Small intestine (tissue), 7 donors: ENCODE data around the gene PHACTR3. TPM values are rescaled to one million over a fixed set of nuclear protein-coding genes. Genes with fewer than 3 reads are reported as not detected.

Experiments
- DNase-seq, 2 donors: peaks; one replicate each; pipeline versions ENCODE4 v3.0.0 to v3.0.0-alpha.2; 2013
- FAIRE-seq: peaks from 2 replicates; lab custom pipeline; 2012; peaks lifted over from hg19 to GRCh38; lab: Jason Lieb, UNC
- H3K27ac ChIP-seq, 3 donors: one replicate each; pipeline ENCODE4 v1.5.1; 2013; ENCODE audit warnings: low read length in 2 of 3, mild to moderate bottlenecking in 2 of 3, control low read depth in 1 of 3, inconsistent platforms in 1 of 3, low read depth in 1 of 3, moderate library complexity in 1 of 3
- H3K27me3 ChIP-seq, 3 donors: one replicate each; pipeline ENCODE4 v1.6.1; 2013; ENCODE audit warnings: low read length in 3 of 3, inconsistent platforms in 1 of 3; ENCODE audit not compliant: control insufficient read depth in 3 of 3, insufficient read depth in 3 of 3
- H3K36me3 ChIP-seq, 3 donors: one replicate each; pipeline ENCODE4 v1.6.1; 2013; ENCODE audit warnings: low read length in 3 of 3, inconsistent platforms in 1 of 3, low read depth in 1 of 3, mild to moderate bottlenecking in 1 of 3, moderate library complexity in 1 of 3; ENCODE audit not compliant: control insufficient read depth in 3 of 3, insufficient read depth in 2 of 3
- H3K4me1 ChIP-seq, 3 donors: one replicate each; pipeline ENCODE4 v1.6.1; 2013; ENCODE audit warnings: low read length in 2 of 3, inconsistent platforms in 1 of 3, low read depth in 1 of 3, mild to moderate bottlenecking in 1 of 3, moderate library complexity in 1 of 3; ENCODE audit not compliant: control insufficient read depth in 3 of 3, insufficient read depth in 2 of 3
- H3K4me3 ChIP-seq, 3 donors: one replicate each; pipeline ENCODE4 v1.5.1; 2013; ENCODE audit warnings: low read length in 3 of 3, control low read depth in 1 of 3, inconsistent platforms in 1 of 3, low read depth in 1 of 3, mild to moderate bottlenecking in 1 of 3, moderate library complexity in 1 of 3
- H3K9me3 ChIP-seq, 2 donors: one replicate each; pipeline ENCODE4 v1.6.1; 2013; ENCODE audit warnings: low read depth in 1 of 2, low read length in 1 of 2; ENCODE audit not compliant: control insufficient read depth in 2 of 2, insufficient read depth in 1 of 2
- WGBS, 3 donors: extraction: QIAGEN DNeasy Blood & Tissue Kit; methylation state at CpG; one replicate each; pipeline ENCODE4 v1.1.7; 2013; 5-methylcytosine and 5-hydroxymethylcytosine counted together
- polyA plus RNA-seq, 4 donors: library from polyadenylated mRNA; stranded (reverse) in 3 of 4; unstranded in 1 of 4; fragments of 200-250 nt in 3 of 4; fragments of 120-200 nt in 1 of 4; gene quantifications; one replicate each; pipeline versions ENCODE4 v1.2.1 to v1.2.3, GENCODE V29; 2013
- donor health status: healthy with polysubstance abuse.
- donor health status: control.
- donor health status: control.
- donor health status: Bipolar disorder and iron deficiency.
- donor health status: healthy.

Gene PHACTR3
- polyA plus RNA-seq, 4 donors, result 1.9 to 7.1 (median 4.9) TPM

DNA sequence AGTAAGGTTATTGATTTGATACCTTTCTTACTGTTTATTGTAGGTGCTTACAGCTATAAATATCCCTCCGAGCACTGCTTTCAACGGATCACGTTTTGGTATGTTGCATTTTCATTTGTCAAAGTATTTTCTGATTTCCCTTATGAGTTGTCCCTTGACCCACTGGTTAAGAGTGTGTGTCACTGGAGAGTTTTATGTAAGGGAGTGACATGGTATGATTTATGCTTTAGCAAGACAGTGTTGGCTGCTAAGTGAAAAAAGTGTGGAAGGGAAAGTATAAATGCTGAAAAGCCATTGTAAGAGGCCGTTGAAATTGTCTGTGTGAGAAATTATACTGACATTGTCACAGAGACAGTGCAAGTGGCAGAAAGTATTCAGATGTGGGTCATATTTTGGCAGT lies 257.1 kb downstream of the PHACTR3 start:
- peaks cover 0 to 9% of the 10 kb centered on the region in 2 donors for H3K9me3 ChIP-seq
- H3K4me1 ChIP-seq, result peaks cover 0 to 4% (median 3%) of the 10 kb centered on the region in 3 donors
- WGBS, 3 donors, result 69 to 92% (median 87%) methylated on average over 4 of the region's 4 CpGs
- FAIRE-seq, result no peak
- no peak for DNase-seq
- no peak overlapping the region for H3K4me3 ChIP-seq
- no peaks in the 10 kb centered on the region for H3K36me3 ChIP-seq
- no peak overlapping the region for H3K27ac ChIP-seq
- no peaks in the 10 kb centered on the region for H3K27me3 ChIP-seq

DNA sequence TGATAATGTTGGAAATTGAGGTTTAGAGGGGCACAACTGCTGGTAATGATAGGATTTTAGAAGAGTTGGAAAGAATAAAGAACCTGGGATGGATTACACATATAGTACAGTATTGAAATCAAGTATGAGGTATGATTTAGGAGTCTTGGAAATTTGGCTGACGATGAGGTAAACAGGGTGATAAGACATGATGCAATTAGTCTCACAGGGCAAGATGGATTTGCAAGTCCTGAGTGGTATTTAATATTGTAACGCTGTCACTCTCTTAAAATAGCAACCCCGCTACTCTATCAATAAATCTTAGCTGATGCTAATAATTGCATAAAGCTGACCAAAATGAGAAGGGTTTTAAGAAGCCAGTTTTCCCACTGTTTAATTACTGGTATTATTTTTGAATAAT lies 258.7 kb downstream of the PHACTR3 start:
- H3K4me1 ChIP-seq, result no peaks in the 10 kb centered on the region
- no peak overlapping the region for H3K4me3 ChIP-seq
- FAIRE-seq (no peak), DNase-seq (no peak)
- no peaks in the 10 kb centered on the region for H3K36me3 ChIP-seq
- H3K27ac ChIP-seq, result no peak overlapping the region
- H3K27me3 ChIP-seq, result no peaks in the 10 kb centered on the region
- 88 to 95% (median 94%) methylated on average over 3 of the region's 3 CpGs for WGBS, 3 donors
- no peaks in the 10 kb centered on the region for H3K9me3 ChIP-seq

DNA sequence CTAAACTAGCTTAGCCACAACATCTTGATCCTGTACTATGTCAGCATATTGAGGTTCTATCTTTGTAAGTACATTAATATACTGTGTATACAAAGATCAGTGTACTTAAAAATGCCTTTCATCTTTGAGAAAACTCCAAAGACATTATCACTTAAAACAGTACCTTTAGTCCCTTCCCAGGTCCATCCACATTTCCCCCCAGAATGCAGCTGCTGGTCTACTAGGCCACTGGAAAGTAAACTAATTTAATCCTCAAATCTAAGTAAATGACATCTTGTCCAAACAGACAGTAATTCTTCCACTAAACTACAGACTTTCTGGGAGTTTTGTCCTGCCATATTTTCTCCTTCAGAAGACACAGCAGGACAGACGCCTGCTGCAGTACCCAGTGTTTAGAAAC lies 260.4 kb downstream of the PHACTR3 start:
- no peak for DNase-seq
- no peaks in the 10 kb centered on the region for H3K9me3 ChIP-seq
- H3K27ac ChIP-seq, result no peak overlapping the region
- WGBS, 3 donors, result 77 to 81% (median 81%) methylated on average over 1 of the region's 1 CpG
- no peak overlapping the region for H3K4me3 ChIP-seq
- H3K4me1 ChIP-seq, result no peaks in the 10 kb centered on the region
- no peak for FAIRE-seq
- no peaks in the 10 kb centered on the region for H3K36me3 ChIP-seq
- H3K27me3 ChIP-seq, result no peaks in the 10 kb centered on the region

DNA sequence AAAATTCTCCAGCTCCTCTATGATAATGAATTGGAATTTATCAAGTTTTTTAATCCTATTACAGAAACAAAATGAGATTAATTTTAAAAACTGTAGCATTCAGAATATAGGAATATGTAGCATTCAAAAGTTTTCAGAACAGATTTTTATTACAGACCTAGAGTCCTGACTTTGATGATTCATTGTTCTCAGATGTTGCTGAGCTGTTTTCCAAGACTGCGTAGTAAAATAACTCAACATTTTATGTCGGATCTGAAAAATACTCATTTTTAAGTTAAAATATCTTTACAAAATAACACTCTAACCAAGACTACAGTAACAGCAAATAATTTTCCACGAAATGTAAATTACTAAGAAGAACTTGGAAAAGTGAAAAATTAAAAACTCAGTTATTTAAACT lies 262.0 kb downstream of the PHACTR3 start:
- Histone ChIP-seq H3K4me1 (no peaks in the 10 kb centered on the region), H3K27ac (no peak overlapping the region), H3K27me3 (no peaks in the 10 kb centered on the region), H3K9me3 (no peaks in the 10 kb centered on the region), H3K36me3 (no peaks in the 10 kb centered on the region), H3K4me3 (no peak overlapping the region)
- 82 to 90% (median 88%) methylated on average over 3 of the region's 3 CpGs for WGBS, 3 donors
- peak; percentile 87 for FAIRE-seq
- DNase-seq, result no peak

DNA sequence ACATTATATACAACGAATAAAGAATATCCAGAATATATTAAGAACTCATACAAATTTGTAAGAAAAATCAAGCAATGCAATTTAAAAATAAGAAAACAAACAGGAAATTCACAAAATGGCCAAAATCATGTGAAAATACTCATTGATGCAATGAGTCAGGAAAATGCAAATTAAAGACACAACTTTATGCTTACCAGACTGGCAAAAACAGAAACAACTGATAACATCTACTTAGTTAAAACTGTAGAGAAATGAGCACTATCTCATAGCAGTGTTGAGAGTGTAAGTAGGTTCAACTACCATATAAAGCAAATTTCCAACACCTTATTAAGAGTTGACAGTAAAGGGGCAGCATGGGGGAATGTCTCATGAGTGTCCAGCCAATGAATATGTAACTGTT lies 266.8 kb downstream of the PHACTR3 start:
- no peak for FAIRE-seq

DNA sequence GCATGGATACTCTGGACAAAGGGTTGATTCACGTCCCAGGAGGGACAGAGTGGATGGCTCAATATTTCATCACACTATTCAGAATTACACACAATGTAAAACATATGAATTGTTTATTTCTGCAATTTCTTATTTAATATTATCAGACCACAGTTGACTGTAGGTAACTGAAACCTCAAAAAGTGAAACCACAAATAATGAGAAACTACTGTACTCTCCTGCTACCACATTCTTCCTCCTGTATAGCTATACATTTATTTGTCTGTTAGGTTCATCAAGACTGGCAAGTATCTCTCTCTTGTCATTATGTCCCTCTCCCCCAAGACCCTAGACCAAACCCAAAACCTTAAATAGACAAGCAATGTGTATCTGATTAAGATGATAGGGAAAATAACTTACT lies 269.1 kb downstream of the PHACTR3 start:
- FAIRE-seq (no peak), DNase-seq (no peak)
- Histone ChIP-seq H3K4me1 (no peaks in the 10 kb centered on the region), H3K27me3 (no peaks in the 10 kb centered on the region), H3K9me3 (no peaks in the 10 kb centered on the region), H3K4me3 (no peak overlapping the region), H3K36me3 (no peaks in the 10 kb centered on the region), H3K27ac (no peak overlapping the region)
- WGBS, 3 donors, result 80 to 91% (median 86%) methylated on average over 1 of the region's 1 CpG

More for the DNA sequence above, 266.8 kb downstream of the PHACTR3 start:
- Histone ChIP-seq H3K36me3 (no peaks in the 10 kb centered on the region), H3K27ac (no peak overlapping the region), H3K9me3 (no peaks in the 10 kb centered on the region), H3K27me3 (no peaks in the 10 kb centered on the region), H3K4me3 (no peak overlapping the region), H3K4me1 (no peaks in the 10 kb centered on the region)
- WGBS, 3 donors, result 72 to 97% (median 91%) methylated on average over 1 of the region's 1 CpG
- DNase-seq, result no peak

DNA sequence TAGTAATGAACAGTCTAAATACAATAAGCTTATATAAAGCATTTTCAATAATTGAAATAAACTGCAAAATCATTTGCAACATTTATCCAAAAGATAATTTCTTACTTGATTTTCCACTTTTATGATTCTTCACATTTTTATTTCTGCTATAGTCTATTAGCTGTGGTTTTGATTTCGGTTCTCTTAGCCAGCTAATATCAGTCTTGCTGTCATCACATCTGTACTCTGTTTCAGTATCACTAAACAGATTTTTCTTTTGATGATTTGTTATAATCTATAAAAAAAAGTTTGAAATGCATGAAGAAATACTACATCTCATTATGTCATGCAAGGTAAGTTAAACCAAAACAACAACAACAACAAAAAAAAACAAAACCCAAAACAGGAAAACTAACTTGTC lies 275.9 kb downstream of the PHACTR3 start:
- H3K4me3 ChIP-seq, result no peak overlapping the region
- DNase-seq, result no peak
- peak; percentile 36 for FAIRE-seq
- no peaks in the 10 kb centered on the region for H3K36me3 ChIP-seq
- WGBS, 3 donors, result 85 to 94% (median 85%) methylated on average over 1 of the region's 1 CpG
- no peaks in the 10 kb centered on the region for H3K9me3 ChIP-seq
- no peak overlapping the region for H3K27ac ChIP-seq
- no peaks in the 10 kb centered on the region for H3K27me3 ChIP-seq
- no peaks in the 10 kb centered on the region for H3K4me1 ChIP-seq

DNA sequence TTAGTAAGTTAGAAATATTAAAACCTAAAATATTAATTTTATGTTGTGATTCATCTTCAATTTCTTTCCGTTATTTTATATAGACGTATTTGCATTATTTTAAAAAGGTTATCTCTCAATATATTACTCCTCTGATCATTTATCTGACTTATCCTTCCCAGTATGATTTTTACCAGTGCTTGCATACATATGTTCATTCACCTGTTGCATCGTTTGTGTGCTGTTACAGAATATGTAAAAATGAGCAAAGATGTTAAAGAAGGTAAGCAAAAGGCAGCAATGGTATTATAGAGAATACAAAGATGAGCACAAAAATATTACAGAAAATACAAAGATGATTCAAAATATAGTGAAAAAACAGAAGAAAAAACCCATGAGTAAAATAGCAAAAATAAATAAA lies 280.2 kb downstream of the PHACTR3 start:
- H3K4me3 ChIP-seq, result no peak overlapping the region
- FAIRE-seq, result no peak
- WGBS, 3 donors, result 74 to 76% (median 75%) methylated on average over 3 of the region's 3 CpGs
- H3K9me3 ChIP-seq, result no peaks in the 10 kb centered on the region
- H3K27me3 ChIP-seq, result no peaks in the 10 kb centered on the region
- H3K27ac ChIP-seq, result no peak overlapping the region
- no peaks in the 10 kb centered on the region for H3K4me1 ChIP-seq
- H3K36me3 ChIP-seq, result no peaks in the 10 kb centered on the region
- DNase-seq, result no peak

DNA sequence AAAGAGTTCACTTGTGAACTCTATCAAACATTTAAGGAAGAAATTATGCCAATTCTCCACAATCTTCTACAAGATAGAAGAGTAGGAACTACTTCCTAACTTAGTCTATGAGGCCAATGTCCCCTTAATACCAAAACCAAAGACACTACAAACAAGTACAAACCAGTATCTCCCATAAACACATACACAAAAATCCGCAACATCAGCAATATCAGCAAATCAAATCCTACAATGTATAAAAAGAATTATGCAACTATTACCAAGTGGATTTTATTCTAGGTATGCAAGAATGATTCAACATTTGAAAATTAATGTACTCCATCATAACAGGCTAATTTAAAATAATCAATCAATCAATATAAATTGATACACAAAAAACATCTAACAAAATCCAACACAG lies 283.7 kb downstream of the PHACTR3 start:
- 89 to 98% (median 93%) methylated on average over 1 of the region's 1 CpG for WGBS, 3 donors
- no peak for FAIRE-seq

More for the DNA sequence above, 283.7 kb downstream of the PHACTR3 start:
- H3K27ac ChIP-seq, result no peak overlapping the region
- no peak for DNase-seq
- no peaks in the 10 kb centered on the region for H3K27me3 ChIP-seq
- no peaks in the 10 kb centered on the region for H3K9me3 ChIP-seq
- H3K4me3 ChIP-seq, result no peak overlapping the region
- H3K4me1 ChIP-seq, result no peaks in the 10 kb centered on the region
- no peaks in the 10 kb centered on the region for H3K36me3 ChIP-seq
